HG03066 (cell line): ENCODE data around the gene NHLH1.
"Not testable (repeated sequence)": the region's sequence is repeated elsewhere in the genome, so short reads cannot be mapped to it uniquely, and the experiment has no call there.

ENCODE experiments used
- ATAC-seq: cut with Tn5 transposase; IDR thresholded peaks from one replicate; pipeline ENCODE4 v1.9.1; 2021; ENCODE audit warnings: low read depth; ENCODE audit not compliant: unreplicated experiment

The NHLH1 gene

GRCh38 chr1:160375788-160376524 lies 9.1 kb downstream of the NHLH1 start:
- no peak for ATAC-seq

DNA sequence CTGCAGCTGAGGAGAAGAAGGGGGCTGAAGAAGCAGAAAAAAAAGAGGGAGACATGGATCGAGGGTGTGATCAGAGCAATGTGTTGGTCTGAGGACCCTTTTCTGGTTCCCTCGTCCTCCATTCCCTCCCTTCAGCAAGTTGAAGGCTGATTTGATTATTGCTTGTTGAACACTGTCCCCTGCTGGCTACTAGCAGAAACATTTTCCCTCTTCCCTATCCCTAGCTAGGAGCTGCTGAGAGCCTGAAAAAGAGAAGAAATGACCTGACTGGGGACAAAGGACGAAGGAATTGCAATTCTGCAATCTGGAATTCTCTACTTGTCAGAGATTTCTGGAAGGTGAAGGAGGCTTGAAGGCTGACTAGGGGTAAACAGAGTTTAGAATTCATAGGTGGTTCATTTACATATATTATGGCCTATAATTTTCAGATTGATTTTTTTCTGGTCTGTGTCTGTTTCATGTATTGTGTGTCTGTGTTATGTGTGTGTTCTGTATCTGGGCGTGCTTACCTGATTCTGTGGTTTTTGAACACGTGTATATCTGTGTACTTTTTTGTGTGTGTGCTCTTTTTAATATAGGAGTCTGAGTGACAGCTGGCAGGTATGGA lies 9.8 kb downstream of the NHLH1 start:
- peak; percentile 66 for ATAC-seq

GRCh38 chr1:160377585-160378206 lies 10.8 kb downstream of the NHLH1 start:
- ATAC-seq: no peak

- ATAC-seq: not testable (repeated sequence)
These were observed 17.9 kb downstream of the NHLH1 start for GRCh38 chr1:160384812-160385211.

- ATAC-seq: not testable (repeated sequence)
These were observed 21.5 kb downstream of the NHLH1 start for GRCh38 chr1:160388406-160388805.

- no peak for ATAC-seq
These were observed 27.8 kb downstream of the NHLH1 start for GRCh38 chr1:160394673-160395072.

GRCh38 chr1:160397651-160398050 lies 30.8 kb downstream of the NHLH1 start:
- ATAC-seq: no peak

- no peak for ATAC-seq
These were observed 32.0 kb downstream of the NHLH1 start for GRCh38 chr1:160398823-160399222.

DNA sequence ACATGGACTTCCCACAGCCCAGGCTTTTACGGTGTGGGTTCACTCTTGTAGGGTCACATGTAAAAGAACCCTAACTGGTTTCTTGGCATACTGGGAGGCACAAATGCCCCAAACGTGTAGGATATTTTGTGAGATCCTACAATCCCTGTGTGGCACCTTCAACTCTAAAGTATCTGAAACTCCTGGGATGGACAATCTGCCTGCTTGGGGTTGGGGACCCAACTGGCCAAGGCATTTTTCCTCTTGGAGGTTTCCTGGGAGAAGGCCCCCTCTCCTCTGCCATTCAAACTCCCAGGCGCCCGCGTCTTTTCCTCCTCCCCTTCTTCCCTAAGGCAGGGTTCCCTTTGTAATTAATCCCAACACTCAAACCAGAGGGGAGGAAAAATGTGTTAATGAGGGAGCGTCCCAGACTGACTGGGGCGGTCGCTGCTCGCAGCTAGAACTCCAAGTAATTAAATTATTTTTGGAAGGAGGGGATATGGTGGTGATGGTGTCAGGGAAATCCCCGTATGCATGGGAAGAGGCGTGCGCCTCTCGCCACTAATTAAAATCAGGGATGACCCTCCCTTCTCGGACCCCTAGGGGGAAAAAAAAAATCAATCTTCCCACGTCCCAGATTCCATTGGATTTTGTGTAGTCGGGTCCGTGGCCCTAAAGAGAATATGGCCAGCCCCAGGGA lies 32.8 kb downstream of the NHLH1 start:
- no peak for ATAC-seq

DNA sequence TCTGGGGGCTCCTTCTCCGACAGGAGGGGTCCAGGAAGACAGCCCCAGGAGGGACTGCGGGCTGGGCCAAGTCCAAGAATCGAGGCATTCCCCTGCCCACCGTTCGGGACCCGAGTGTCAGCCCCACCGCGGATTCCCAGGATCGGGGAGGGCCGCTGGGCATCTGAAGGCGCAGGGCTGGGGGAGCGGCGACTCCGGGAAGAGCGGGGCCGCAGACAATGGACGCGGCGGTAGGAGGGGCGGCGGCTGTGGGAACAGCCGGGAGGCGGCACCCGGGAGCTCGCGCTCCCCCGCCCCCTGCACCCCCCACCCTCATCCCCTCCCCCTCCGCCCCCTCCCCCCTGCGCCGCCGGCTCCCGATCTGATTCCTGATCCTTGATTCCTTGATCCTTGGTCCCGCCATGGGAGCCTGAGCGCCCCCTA lies 33.4 kb downstream of the NHLH1 start, which contains the start of gene VANGL2:
VANGL2 (plus strand) TSS at position 342 of the 423 bp plus-strand sequence. CDS start 15,274 bp downstream, outside the sequence.
- ATAC-seq: no peak

GRCh38 chr1:160400646-160401486 lies 34.0 kb downstream of the NHLH1 start:
- ATAC-seq: no peak

- no peak for ATAC-seq
These were observed 34.6 kb downstream of the NHLH1 start for GRCh38 chr1:160401487-160401805.

GRCh38 chr1:160402001-160402795 lies 35.3 kb downstream of the NHLH1 start:
- ATAC-seq: no peak

DNA sequence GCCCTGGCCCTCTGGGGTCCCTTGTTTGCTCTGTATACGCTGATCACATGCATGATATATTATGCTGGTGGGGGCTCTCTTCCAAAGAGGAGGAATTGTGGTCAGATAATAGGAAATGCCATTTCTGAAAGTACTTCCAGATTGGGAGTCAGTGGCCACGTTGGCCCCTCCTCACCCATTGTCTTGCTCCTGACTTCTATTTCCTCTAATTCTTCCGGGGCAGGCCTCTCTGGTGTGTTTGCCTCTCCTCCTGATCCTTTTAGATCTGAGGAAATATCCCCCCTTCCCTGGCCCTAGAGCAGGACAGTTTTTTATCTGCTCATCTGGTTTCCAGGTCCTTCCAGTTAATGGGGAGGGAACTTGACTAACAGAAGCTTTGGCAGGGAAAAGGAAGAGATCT lies 36.4 kb downstream of the NHLH1 start:
- ATAC-seq: no peak

DNA sequence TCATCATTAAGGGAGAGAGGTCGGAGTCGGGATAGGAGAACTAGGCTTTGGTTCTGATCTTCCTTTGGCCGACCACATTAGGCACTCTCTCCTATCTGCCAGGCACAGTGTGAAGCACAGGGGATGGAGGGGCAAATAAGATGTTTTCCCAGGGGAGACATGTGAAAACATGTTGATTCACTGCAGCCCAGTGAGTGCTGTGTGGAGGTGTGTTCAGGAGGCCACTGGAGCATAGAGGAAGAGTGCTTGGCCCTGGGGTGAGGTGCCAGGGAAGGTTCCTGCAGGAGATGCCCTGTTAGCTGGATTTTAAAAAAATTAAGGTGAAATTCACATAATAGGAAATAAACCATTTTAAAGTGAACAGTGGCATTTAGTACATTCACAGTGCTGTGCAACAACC lies 37.2 kb downstream of the NHLH1 start:
- no peak for ATAC-seq

- no peak for ATAC-seq
These were observed 38.5 kb downstream of the NHLH1 start for GRCh38 chr1:160405331-160405877.

DNA sequence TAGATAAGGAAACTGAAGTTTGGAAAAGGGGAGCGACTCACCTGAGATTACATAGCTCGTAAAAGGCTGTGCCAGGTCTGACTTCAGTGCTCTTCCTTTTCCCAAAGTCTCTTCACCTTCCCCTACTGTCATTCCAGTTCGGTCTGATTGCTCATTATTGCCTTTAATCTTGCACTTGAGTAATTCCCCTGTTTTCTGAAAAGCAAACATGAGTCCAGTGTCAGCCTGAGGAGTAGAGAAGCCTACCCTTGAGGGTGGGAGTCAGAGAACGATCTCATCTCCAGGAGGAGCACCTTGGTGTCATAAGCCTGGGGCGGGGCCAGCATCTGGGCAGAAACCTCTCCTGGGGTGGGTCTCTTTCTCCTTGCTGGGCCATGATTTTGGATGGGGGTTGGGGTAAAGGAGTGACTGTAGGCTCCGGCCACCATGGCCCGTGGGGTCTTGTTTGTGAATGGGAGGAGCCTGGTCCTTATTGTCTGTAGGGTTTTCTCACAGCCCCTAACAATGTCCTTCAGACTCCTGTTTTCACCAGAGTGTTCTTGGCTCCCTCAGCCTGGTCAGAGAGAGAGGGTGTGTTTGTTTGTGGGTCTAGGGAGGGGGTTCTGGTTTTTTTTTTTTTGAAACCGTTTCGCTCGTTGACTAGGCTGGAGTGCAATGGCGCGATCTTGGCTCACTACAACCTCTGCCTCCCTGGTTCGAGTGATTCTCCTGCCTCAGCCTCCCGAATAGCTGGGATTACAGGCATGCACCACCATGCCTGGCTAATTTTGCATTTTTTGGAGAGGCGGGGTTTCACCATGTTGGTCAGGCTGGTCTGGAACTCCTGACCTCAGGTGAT lies 39.5 kb downstream of the NHLH1 start:
- ATAC-seq: no peak
